GM20000 (cell line): ENCODE data around the gene TNS3.

ENCODE experiments used
- DNase-seq: peaks from one replicate; pipeline ENCODE4 v3.0.0; 2012; ENCODE audit warnings: low spot score
- TF ChIP-seq, protein P1 (sequence below): IDR thresholded peaks from 2 replicates; pipeline ENCODE4 v1.5.1; 2012; ENCODE audit warnings: mild to moderate bottlenecking, control low read depth; ENCODE audit errors: extremely low read depth, missing control alignments

TNS3 gene

DNA sequence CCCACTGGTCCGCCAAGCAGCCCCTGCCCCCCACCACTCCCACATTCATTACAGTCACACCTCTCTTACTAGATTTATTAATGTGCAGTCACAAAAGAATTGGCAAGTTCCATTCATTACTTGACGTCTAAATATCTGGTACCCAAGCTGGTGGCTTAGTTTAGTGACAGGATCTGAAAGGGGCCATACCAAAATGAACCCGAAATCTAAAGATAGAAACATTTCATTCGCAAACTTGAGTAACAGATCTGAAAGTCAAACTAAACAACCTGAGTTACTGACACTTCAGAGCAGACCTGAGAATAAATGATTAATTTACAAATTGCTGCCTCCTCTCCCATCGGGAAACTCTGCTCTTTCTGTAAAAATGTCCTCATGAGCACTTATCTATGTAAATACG lies 53.4 kb downstream of the TNS3 start:
- no peak for DNase-seq
- TF ChIP-seq, protein P1, sequence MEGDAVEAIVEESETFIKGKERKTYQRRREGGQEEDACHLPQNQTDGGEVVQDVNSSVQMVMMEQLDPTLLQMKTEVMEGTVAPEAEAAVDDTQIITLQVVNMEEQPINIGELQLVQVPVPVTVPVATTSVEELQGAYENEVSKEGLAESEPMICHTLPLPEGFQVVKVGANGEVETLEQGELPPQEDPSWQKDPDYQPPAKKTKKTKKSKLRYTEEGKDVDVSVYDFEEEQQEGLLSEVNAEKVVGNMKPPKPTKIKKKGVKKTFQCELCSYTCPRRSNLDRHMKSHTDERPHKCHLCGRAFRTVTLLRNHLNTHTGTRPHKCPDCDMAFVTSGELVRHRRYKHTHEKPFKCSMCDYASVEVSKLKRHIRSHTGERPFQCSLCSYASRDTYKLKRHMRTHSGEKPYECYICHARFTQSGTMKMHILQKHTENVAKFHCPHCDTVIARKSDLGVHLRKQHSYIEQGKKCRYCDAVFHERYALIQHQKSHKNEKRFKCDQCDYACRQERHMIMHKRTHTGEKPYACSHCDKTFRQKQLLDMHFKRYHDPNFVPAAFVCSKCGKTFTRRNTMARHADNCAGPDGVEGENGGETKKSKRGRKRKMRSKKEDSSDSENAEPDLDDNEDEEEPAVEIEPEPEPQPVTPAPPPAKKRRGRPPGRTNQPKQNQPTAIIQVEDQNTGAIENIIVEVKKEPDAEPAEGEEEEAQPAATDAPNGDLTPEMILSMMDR = no peak

DNA sequence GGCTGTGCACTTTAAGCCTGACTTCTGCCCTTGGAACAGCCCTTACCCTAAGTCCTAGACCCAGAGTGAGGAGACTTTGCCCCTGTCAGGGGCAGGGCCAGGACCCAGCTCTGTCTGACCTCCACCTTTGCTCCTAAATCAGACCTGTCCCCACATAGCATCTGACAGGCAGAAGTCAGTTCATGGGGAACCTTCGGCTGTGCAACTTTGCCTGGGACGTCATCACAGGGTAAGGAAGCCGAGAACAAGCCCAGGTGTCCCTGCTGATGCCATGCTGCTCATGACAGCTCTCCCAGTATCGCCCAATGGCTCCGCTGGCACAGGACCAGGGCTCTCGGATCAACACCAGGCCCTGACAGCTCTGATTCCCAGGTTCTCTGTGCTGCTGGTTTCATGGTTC lies 55.4 kb downstream of the TNS3 start:
- TF ChIP-seq, protein P1 = no peak
- DNase-seq = no peak

DNA sequence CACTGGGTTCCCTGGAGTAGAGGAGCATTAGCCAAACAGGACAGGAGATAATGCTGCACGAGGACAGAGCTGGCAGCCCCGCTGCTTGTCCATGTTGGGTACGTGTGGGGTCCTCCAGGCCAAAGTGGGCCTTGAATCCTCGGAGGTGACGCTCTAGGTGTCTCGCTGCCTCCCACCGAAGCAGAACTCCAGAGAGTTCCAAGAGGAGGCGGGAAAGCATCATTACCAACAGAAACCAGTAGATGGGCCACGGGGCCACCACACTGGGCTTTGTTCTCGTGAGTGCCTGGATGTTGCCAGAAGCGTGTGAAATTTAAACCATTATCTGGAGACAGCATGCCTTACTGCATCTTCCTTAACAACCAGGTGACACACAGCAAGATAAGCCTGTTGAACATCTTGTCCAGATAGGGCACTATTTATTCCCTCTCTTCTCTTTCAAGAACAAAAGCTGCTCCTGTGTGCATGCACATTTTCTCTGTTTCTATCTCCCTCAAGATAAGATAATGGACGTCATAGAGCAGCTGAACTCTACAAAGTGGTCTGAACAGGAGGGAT lies 56.8 kb downstream of the TNS3 start:
- TF ChIP-seq, protein P1 = no peak
- no peak for DNase-seq

DNA sequence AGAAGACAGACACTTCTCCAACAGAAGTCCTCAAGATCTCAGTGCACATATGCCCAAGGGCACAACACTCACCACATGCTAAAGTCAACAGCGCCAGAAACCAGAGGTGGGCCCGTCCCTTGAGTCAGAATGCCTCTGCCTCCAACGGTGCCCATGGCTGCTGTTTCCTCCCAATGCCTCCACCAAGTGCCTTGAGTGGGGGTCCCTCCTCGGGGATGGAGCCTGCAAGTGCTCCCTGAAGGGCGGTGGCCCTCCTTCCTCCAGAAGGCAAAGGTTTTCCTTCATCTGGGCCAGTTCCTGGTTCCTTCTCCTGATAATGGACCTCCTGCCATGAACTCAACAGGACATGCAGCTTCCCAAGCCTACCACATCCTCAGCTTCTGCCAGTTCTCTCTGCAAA lies 58.5 kb downstream of the TNS3 start:
- no peak for DNase-seq
- TF ChIP-seq, protein P1 = no peak

DNA sequence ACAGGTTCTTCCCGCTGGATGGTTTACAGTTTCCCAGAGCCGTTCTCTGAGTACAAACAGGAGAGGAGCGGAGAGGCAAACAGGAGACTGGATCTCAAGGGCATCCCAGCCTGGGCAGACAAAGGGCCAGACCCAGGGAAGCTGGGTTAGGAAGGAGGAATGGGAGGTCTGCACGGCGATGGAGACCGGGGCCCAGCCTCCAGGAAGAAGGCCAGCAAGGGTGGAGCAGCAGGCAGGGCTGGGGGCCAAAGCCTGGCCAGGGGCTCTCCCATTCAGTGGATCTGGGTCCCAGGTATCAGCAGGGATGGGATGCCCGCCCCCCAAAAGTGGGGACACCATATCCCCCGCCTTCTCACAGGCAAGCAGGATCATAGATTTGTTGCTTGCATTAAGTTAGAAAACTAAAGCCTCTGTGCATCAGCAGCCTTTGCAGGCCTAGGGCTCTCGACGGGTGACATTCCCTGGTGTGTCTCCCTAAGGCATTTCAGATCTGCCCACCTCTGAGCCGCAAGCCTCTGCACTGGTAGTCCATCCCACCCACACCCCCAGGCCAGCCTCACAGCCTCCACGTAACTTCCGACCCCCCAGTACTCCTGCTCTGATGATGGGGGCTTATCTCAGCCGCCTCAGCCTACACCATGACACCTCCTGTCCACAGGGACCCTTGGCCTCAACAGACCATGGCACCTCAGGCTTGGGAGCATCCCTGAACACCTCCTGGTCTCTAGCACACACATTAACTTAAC lies 59.9 kb downstream of the TNS3 start:
- DNase-seq = no peak
- TF ChIP-seq, protein P1 = no peak

DNA sequence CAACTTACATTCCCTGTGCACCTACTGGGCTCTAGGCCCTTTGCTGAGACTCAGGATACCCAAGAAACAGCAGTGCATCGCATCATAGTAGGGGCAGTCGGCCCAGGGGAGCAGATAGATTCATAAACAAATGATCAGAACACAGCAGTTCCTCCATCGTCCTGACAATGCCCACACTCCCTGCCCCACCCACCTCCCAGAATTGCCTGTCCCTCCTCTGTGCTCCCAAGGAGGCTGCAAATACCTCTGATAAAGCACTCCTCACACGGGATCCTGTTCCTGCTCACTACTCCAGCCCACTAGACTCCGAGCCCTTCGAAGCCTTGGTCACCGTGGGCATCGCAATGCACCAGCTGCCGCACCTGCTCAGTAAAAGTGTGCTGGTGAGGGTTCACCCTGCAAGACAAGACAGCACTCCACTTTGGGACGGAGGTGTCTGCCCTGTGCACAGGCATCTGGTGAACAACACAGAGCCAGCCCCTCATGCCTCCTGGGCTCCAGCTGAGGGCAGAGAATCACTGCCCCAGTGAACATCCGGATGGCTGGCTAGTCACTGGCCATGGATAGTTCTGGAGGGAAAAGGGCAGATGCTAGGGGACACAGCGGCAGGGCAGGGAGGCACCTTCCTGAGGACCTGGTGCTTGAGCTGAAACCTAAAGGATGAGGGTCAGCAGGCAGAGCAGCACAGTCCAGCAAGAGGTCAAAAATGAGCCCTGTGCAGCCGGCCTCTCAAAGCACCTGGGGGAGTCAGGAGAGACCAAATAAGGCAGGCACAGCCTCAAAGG lies 60.7 kb downstream of the TNS3 start:
- TF ChIP-seq, protein P1 = no peak
- no peak for DNase-seq

DNA sequence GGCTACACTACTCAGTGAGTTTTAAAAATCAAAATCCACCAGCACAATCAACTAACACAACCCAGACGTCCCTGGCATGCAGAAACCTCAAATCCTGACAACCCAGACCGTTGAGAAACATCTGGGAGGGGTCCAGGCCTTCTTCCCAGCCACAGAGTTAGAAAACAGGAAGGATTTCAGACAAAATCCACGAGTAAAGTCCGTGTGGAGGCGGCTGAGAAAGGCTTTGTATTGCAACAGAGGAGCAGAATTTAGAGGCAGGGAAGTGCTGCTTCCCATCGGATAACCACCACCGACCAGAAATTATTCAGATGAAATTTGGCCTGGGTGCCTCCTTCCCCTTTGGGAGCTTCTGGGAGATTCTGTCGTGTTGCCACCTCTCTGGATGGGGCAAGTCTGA lies 61.5 kb downstream of the TNS3 start:
- TF ChIP-seq, protein P1 = no peak
- no peak for DNase-seq
